Heart left ventricle (tissue), 13 donors: ENCODE results near the gene KLK1.

ENCODE experiments used
- CTCF ChIP-seq, 12 donors: fragments of 200-600 bp; sonication (generic) in 4 of 12; IDR thresholded peaks; one replicate each; pipeline versions ENCODE4 v1.5.0 to v1.8.0; 2018 to 2022; ENCODE audit warnings: antibody characterized with exemption in 12 of 12, mild to moderate bottlenecking in 5 of 12
- POLR2A ChIP-seq, 2 donors: fragments of 450-650 bp; IDR thresholded peaks; one replicate each; pipeline ENCODE4 v1.6.1; 2017; ENCODE audit warnings: antibody characterized with exemption in 2 of 2, mild to moderate bottlenecking in 2 of 2, moderate library complexity in 2 of 2
- donor health status: ischemic (EF 13 %, LVEDD 7.1; RV severe dilation, severe dysfunction).
- donor health status: DM: no; HTN: yes; CAD: no.
- donor health status: DM: no; HTN: no; CAD: no.
- donor health status: ischemic (EF 25% LVEDD 6.9; RV normal size, moderate dysfunction).
- donor health status: ischemic (EF 25% LVEDD 5.7; RV mildly dilated, moderate dysfunction).
- donor health status: ischemic (EF 35%, LVEDD 5.7; RV mildly dilated, moderate dysfunction).
- donor health status: nonischemic (EF 11% LVEDD 7.7; RV severe dilation, severe dysfunction).
- donor health status: DM: yes; HTN: yes; CAD: no.
- donor health status: PGD.
- donor health status: ischemic (EF 29% LVEDD 5.4; RV normal size, mild dysfunction).
- donor health status: nonischemic (EF 23%, LVEDD 6.1; RV moderate dilation, normal function).

DNA sequence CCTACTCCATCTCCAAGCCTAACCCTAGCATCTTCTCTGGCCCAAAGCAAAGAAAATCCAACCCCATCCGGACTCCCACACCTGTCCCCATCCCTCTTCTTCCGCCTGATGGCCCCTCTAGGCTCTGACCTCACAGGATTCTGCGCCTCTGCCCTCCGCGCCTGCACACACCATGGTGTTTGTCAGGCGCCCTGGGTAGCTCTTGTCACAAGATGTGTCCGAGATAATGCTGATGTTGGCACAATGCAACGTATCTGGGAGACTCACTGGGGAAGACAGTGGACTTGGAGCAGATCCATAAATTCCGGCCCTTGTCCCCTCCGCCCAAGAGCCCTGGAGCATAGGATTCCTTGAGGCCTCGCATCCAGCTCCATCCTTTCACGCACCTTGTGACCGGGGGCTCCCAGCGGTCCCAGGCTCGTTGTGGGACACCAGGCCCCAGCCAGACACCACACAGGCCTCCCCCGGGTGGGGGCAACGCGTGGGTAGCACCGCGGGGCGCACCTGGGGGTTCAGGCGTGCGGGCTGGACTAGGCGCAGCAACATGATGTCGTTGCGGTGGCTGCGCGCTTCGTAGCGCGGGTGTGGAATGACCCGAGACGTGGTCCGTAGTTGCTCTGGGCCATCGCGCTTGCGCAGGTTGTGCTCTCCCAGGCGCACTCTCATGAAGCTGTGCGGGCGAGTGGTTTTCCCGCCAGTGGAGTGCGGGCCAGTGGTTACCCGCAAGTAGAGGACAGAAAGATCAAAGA, 3.1 kb upstream of the KLK1 start:
- TF ChIP-seq CTCF (IDR thresholded peaks at IDR 0.05): no peak
- TF ChIP-seq POLR2A (IDR thresholded peaks at IDR 0.05): no peak
